M059J (cell line): ENCODE data around the gene CABP7. TPM values are rescaled to one million over a fixed set of nuclear protein-coding genes. Genes with fewer than 3 reads are reported as not detected.
A peak's percentile ranks its signal among the peaks of the same experiment; 100 is the strongest.
"Not testable (repeated sequence)": the region's sequence is repeated elsewhere in the genome, so short reads cannot be mapped to it uniquely, and the experiment has no call there.

Experiments used
- DNase-seq: peaks from one replicate; pipeline ENCODE4 v3.0.0-alpha.2; 2012; ENCODE audit warnings: low read depth
- total RNA-seq: library from RNA; depleted of rRNA; stranded (reverse); fragments of >200 nt; shearing (Covaris generic); gene quantifications from 2 replicates; pipeline ENCODE4 v1.2.3, GENCODE V29; 2014

Gene CABP7
- total RNA-seq, 1 experiment from 2014 or later: 1.7 TPM

DNA sequence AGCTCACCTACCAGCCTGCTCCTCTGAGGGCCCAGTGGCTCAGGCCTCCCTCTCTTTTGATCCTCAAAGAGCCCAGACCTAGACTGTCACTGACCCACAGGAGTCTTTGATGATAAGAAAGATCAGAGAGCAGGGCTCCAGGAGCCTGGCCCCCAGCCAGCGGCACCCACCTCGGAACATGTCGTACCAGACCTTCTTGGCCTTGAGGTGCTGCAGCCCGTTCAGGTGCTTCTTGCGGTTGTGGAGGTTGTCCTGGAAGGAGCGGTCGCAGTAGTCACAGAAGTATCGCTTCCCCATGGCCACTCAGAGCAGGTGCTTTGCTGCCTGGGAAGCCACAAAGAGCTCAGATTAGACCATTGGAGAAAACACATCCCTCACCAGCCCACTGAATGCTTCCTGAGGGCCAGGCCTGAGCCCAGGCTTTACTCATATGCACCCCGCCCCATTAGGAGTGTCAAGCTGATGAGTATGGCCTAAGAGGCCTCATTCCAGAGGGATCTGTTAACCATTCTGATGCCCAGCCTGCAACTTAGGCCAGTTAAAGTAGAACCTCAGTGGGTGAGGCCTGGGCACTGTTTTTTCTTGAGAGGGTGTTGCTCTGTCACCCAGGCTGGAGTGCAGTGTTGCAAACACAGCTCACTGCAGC lies 28.6 kb downstream of the CABP7 start:
- DNase-seq: no peak

DNA sequence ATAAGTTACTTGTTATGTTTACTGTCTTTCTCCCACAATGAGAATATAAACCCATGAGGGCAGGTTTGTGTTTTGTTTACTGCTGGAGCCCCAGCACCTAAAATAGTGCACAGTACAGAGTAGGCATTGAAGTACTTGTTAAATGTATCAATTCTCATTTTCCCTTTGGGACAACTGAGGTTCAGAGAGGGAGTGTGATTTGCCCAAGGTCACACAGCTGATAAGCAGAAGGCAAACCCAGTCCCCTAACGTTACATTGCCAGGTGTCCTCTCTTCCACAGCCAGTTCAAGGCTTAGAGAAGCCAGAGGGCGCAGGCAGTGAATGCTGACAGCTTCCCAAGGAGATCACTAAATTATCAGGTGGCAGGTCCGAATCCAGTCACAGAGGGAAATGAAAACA lies 30.2 kb downstream of the CABP7 start:
- DNase-seq: no peak

DNA sequence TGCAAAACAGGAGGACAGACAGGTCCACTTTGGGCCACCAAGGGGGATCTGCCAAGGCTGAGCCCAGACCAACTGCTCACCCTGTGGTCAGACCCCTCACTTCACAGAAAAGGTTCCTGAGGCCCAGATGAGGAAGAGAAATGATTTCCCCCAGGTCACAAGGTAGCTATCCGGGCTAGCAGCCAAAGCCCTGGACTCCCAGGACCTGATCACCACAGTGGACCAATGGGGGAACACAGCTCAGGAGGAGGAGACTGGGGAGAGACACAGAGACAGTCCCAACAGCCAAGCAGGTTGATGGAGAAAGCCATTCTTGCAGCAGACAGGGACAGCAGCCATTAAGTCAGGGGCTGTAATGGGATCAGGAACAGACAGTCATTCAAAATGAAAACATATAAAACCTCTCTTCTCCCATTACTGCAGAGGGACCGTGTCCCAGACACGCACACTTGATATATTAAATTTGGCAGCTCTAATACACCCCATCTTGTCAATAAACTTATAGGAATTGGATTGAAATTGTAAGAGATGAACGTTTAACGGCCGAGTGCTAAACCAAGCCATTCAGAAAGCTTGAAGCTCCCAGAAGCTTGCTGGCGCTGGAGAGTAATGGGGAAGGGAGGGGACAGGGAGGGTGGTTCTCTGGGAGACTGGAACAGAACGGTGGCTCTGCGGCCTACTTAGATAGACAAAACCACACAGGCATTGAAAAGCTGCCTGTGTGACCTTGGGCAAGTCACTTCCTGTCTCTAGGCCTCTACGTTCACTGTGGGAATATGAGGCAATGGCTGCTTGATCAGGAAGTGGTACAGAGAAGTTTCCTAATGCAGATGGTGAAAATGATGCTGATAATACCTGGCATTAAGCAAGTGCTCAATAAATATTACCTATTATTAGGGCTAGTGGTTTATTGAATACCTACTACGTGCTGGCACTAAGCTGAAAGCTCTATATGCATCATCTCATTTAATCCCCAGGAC lies 31.0 kb downstream of the CABP7 start:
- DNase-seq: no peak

DNA sequence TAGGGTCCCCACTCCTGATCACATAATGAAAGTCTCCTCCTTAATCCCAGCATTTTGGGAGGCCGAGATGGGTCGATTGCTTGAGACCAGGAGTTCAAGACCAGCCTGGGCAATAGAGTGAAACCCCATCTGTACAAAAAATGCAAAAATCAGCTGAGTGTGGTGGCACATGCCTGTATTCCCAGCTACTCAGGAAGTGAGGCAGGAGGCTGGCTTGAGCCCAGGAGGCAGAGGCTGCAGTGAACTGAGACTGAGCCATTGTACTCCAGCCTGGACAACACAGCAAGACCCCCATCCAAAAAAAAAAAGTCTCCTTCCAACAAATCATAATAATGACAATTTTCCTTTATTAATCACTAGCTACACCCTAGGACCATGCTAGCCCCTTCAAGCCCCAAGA lies 31.9 kb downstream of the CABP7 start:
- no peak for DNase-seq

DNA sequence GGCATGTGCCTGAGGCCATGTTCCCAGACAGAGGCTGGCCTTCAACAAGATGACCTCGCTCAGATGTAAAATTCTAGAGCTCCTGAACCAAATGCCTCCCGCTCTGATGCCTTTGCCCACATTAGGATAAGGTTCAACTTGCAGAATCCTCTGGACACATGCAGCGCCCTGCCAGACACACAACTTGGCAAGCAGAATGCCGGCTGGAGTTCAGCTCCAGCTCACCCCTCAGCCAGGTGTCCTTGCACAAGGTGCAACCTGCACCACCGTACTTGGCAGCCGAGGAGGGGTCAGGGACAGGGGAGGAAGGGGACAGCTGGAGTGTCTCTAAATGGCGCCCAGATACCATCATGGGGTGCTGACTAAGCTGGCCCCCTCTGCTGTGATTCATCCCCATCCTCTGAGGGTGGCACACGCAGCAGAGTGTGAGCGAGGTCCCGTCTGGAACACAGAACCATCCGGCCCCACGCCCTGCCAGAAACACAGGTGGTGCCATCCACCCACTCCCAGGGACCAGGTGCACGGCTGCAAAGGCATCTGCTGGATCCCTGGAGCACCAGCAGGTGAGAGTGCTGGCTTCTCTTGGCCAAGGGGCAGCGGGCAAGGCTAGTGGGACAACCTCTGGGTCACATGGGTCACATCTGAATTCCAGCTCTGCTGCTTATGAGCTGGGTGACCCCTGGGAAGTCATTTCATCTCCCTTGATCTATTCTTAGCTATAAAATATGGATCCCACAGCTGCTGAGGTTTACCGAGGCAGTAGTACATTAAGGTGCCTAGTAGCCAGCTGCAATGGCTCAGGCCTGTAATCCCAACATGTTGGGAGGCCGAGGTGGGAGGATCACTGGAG lies 34.2 kb downstream of the CABP7 start:
- DNase-seq: no peak

DNA sequence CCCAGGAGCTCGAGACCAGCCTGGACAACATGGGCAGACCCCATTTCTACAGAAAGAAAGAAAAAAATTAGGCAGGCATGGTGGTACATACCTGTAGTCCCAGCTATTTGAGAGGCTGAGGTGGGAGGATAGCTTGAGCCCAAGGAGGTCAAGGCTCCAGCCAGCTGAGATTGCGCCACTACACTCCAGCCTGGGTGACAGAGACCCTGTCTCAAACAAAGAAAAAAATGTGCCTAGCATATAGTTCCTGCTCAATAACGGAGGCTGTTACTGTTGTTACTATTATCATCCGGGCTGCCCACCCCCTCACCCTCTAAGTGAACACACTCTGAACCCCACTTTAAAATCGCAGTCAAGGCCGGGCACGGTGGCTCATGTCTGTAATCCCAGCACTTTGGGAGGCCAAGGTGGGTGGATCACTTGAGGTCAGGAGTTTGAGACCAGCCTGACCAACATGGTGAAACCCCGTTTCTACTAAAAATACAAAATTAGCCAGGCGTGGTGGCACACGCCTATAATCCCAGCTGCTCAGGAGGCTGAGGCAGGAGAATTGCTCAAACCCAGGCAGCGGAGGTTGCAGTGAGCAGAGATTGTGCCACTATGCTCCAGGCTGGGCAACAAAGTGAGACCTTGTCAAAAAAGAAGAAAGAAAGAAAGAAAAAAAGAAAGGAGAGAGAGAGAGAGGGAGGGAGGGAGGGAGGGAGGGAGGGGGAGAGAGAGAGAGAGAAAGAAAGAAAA lies 35.0 kb downstream of the CABP7 start:
- not testable (repeated sequence) for DNase-seq

DNA sequence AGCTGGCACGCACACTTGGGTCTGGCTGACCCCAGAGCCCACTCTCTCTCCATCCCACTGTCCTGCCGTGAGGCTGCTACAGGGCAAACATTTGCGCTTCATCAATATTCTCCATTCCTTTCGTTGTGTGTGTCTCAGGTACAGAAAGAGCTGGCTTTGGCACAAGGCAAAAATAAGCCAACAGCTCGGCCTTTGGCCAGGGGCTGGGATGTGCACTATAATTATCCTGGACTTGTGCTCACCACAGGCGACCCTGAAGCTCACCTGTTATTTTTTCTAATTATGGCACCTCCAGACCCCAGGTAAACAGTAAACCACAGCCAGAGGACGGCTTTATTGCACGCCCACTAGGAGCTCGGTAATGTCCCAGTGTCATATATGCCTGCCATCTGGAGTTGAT lies 36.1 kb downstream of the CABP7 start:
- no peak for DNase-seq

DNA sequence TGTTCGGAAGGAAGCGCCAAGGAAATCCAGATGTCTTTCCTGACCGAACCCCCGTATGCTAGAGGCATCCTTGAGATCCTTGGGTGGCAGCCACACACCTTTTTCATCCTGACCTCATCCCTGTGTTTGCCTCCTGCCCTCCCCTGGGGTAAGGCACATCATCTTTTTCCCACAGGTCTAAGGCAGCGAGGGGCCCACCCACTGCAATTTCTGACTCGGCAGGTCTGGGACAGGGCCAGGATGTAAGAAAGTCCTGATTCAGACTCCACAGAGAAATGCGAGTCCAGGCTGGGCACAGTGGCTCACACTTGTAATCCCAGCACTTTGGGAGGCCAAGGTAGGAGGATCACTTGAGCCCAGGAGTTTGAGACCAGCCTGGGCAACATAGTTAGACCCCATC lies 36.5 kb downstream of the CABP7 start:
- peak; percentile 30 for DNase-seq

DNA sequence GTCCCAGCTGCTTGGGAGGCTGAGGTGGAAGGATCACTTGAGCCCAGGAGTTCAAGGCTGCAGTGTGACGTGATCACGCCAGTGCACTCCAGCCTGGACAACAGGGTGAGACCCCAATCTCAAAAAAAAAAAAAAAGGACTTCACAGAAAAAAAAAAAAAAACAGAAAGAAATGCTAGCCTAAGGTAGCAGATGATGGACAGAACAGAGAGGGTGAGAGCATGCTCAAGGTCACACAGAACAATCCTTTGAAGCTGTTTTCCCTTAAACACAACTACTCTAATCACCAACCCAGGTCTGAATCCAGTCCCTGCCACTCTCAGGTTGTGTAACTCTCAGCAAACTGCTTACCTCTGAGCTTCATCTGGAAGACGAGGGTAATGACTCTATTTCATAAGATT lies 37.3 kb downstream of the CABP7 start:
- no peak for DNase-seq

DNA sequence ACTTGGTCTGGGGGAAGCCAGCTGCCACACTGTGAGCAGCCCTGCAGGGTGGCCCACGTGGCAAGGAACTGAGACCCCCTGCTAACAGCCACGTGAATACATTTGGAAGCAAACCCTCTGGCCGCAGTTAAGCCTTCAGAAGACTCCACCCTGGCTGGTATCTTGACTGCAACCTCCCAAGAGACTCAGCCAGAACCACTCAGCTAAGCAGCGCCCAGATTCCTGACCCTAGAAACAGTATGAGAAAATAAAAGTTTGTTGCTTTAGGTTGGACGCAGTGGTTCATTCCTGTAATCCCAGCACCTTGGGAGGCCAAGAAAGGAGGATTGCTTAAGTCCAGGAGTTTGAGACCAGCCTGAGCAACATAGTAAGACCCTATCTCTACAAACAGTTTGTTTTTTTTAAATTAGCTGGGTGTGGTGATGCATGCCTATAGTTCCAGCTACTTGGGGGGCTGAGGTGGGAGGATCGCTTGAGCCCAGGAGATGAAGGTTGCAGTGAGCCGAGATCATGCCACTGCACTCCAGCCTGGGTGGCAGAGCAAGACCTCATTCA lies 38.3 kb downstream of the CABP7 start:
- no peak for DNase-seq

DNA sequence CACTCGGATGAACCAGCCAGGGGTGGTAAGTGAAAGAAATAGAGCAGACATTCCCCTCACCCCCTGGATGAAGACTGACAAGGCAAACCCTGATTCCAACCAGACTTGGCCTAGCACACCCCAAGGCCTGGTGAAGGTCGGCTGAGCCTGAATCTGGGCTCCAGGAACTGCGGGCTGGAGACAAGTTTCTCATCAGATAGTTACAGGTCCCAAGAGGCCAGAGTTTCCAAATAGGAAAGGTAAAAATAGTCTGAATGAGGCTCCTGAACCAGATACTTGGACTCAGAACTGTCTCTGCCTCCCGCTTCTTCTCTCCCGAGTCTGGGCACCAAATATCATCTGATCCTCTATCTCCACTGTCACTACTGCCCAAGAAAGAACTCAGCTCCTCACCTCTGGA lies 39.2 kb downstream of the CABP7 start:
- no peak for DNase-seq

DNA sequence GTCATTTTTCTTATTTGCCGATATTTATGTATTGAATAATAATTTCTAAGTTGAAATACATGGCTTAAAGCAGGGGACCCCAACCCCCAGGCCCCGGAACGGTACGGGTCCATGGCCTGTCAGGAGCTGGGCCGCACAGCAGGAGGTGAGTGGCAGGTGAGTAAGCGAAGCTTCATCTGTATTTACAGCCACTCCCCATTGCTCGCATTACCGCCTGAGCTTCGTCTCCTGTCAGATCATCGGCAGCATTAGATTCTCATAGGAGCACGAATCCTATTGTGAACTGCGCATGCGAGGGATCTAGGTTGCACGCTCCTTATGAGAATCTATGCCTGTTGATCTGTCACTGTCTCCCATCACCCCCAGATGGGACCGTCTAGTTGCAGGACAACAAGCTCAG lies 42.5 kb downstream of the CABP7 start:
- DNase-seq: no peak

DNA sequence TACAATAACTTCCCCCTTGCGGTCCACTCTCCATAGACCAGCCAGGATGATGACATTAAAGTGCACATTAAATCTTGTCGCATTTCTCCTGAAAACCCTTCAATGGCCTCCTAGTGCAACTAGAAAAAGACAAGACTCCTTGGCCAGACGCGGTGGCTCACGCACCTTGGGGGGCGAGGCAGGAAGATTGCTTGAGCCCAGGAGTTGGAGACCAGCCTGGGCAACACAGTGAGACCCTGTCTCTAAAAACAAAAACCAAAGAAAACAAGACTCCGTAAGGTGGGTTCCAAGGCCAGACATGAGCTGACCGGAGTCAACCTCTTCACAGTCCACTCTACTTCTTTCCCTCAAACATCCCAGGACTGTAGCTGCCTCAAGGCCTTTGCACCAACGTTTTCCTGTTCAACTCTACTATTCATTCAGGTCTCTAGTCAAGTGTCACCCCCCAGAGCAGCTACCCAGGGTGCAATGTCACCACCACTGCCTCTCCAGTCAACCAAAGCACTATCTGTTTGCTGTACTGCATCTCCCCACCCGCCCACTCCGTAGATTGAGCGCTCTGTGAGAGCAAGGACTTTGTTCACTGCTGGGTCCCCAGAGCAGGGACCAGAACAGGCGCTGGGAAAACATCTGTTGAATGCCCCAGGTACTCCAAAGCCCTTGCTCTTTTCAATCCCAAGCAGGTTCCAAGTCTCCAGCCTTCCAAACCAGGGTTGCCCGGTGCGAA lies 46.3 kb downstream of the CABP7 start:
- no peak for DNase-seq

DNA sequence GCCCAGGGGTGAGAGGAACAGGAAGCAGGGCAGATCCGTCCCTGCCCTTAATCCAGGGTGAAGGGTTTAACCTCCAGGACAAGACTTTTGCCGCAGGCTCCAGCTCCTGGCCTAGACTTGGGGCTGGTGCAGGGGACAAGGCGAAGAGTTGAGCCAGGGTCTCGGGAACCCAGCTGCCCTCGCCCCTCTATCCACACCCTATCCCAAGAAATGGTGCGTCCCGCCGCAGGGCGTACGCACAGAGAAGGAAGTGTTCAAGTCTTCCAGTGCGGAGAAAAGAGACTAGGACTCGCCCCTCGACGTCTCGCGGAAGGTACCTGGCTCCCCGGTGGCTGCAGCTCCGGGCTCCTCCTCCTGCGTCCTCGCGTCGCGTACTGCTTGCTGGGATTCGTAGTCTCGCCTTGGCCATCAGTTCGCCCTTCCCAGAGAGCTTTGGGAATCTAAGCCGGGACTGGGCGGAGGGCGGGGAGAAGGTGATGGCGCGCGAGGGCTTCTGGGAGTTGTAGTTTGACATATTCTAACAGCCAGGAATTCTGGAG lies 46.9 kb downstream of the CABP7 start, which contains the start of gene ZMAT5:
ZMAT5 (minus strand) TSS at position 376 of the 539 bp plus-strand sequence. CDS start 18,463 bp downstream, outside the sequence.
- peak; percentile 96 for DNase-seq

DNA sequence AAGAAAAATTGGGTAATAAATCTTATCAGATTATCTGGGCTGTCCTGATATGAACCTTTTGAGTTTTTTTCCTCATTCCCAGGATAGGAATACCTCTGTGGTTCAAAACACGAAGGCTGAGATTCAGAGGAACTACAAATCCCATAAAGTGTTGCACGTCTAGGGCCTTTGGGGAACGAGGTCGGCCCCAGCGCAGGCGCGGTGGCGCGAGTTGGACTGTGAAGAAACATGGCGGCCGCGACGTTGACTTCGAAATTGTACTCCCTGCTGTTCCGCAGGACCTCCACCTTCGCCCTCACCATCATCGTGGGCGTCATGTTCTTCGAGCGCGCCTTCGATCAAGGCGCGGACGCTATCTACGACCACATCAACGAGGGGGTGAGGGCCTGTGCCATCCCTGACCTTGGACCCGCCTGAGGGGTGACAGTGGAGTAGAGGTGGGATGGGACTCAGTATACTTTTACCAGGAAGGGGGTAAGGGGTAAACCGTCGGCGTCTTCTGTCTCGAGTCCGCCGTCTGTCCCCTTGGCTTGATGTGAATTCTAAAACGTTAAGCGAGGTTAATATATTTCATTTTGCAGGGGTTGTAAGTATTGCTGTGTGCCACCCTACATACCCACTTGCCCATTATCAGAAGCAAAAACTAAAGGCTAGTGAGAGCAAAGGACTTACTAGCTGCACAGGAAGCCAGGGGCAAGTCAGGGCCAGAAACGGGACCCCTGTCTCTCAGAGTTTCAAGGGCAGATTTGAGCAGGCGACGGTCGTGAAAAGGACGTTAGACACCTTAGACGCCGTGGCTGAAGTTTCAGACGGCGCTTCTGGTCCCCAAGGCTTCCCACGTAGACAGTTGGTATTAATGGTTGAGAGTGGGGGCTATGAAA lies 47.6 kb downstream of the CABP7 start, which contains the start of gene UQCR10:
UQCR10 (plus strand) TSS at position 199 of the 881 bp plus-strand sequence; CDS start at position 229, 30 bp downstream.
- peak; percentile 84 for DNase-seq

DNA sequence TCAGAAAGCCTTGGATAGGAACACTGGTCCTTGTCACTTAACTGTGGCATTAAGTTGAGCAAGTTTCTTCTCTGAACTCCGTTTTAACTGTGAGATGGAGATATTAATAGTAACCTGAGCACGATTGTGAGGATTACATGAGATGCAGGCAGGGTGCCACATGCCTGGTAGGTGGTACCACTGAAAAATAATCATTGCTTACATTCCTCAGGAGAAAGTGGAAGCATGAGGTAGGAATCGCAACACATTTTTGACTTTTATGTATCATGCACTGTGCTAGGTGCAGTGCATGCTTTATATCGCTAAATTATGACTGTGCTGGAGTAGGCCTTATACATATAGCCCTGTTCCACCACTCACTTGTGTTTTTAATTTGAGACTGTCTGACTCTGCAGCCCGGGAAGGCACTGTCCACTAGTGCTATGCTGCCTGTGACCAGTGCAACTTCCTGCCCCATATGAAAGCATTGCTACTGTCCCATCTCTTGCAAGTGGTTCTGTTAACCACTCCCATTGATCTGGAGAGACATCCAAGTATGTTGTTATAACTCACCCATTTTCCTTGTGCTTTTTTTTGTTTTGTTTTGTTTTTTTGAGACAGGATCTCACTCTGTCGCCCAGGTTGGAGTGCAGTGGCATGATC lies 48.4 kb downstream of the CABP7 start:
- no peak for DNase-seq

DNA sequence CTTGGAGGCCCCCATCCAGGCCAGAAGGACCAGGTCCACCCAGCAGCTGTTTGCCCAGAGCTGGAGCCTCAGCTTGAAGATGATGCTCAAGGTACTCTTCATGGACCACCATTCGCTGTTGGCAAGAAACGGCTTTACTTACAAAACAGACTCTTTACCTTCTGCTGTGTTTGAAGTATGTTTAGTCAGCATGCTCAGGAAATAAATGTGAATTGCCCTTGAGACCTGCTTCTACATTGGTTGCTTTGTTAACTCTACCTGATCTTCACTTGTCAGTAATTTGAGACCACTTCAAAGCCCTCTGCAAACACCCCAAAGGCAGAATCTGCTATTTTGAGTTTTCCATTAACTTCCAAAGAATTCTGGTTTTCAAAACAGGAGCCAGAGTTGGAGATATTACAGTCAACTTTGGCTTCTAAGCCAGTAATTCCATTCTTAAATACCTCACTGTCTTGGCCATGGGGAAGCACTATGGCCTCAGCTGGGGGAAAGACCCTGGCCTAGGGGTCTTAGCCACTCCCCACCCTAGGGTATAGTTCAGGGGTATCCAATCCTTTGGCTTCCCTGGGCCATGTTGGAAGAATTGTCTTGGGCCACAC lies 50.0 kb downstream of the CABP7 start:
- DNase-seq: no peak

DNA sequence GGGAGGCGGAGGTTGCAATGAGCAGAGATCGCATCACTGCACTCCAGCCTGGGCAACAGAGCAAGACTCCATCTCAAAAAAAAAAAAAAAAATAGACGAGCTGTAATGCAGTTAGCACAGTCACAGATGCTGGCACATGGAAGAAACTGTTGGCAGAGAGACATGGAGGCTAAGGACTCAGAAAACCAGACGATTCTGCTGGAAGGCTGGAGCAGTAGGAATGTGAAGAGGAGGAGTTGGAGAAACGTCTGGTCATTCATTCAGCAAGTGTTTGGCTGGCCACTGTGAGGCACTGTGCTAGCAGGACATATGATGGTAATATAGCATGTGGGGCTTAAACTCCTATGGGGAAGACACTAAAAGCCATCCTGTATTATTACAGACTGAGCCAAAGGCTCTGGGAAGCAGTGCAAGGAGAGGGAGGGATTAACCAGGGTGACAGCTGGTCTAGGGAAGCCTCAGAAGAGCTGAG lies 52.4 kb downstream of the CABP7 start:
- peak; percentile 49 for DNase-seq
